ENCODE results near the gene SLC30A3. TPM values are rescaled to one million over a fixed set of nuclear protein-coding genes. Genes with fewer than 3 reads are reported as not detected.
"Not testable (repeated sequence)": the region's sequence is repeated elsewhere in the genome, so short reads cannot be mapped to it uniquely, and the experiment has no call there.

The SLC30A3 gene
- total RNA-seq, 1 donor from 2014 or later = 1.7 TPM

GRCh38 chr2:27280826-27281225, 18.0 kb upstream of the SLC30A3 start:
- H3K27me3 Mint-ChIP-seq (ENCODE audit: low read depth) = peaks cover 24% of the 10 kb centered on the region
- intact Hi-C loops (cut with micrococcal nuclease) = loop anchor here (1.0 to 5.0 kb wide), 5 partner anchors 17 to 319 kb away; no protein-coding TSS in a partner anchor
- peaks cover 17% of the 10 kb centered on the region for H3K4me1 Mint-ChIP-seq (ENCODE audit: low read depth)
- DNase-seq (ENCODE audit: low spot score) = no peak
- H3K9me3 Mint-ChIP-seq = no peaks in the 10 kb centered on the region
- no peak overlapping the region for H3K4me3 Mint-ChIP-seq (ENCODE audit: low read depth)
- no peak overlapping the region for H3K27ac Mint-ChIP-seq
- no peaks in the 10 kb centered on the region for H3K36me3 Mint-ChIP-seq (ENCODE audit: low read depth)

- no peak for DNase-seq (ENCODE audit: low spot score)
- peaks cover 17% of the 10 kb centered on the region for H3K4me1 Mint-ChIP-seq (ENCODE audit: low read depth)
- no peak overlapping the region for H3K27ac Mint-ChIP-seq
- H3K9me3 Mint-ChIP-seq = no peaks in the 10 kb centered on the region
- intact Hi-C loops (cut with micrococcal nuclease) = no loop called here
- peaks cover 18% of the 10 kb centered on the region for H3K27me3 Mint-ChIP-seq (ENCODE audit: low read depth)
- H3K4me3 Mint-ChIP-seq (ENCODE audit: low read depth) = no peak overlapping the region
- no peaks in the 10 kb centered on the region for H3K36me3 Mint-ChIP-seq (ENCODE audit: low read depth)
Observed at GRCh38 chr2:27278010-27278409, 15.2 kb upstream of the SLC30A3 start.

- Mint-ChIP-seq H3K4me1 (ENCODE audit: low read depth) (peaks cover 13% of the 10 kb centered on the region), H3K36me3 (ENCODE audit: low read depth) (no peaks in the 10 kb centered on the region), H3K27me3 (ENCODE audit: low read depth) (peaks cover 17% of the 10 kb centered on the region), H3K4me3 (ENCODE audit: low read depth) (no peak within 1 kb of the TSS), H3K27ac (no peak within 1 kb of the TSS), H3K9me3 (no peaks in the 10 kb centered on the region)
- intact Hi-C loops (cut with micrococcal nuclease) = no loop called here
- no peak for DNase-seq (ENCODE audit: low spot score)
Observed at GRCh38 chr2:27275211-27276150, 12.6 kb upstream of the SLC30A3 start, which contains the start of gene DNAJC5G. DNAJC5G (plus strand) TSS chr2:27275433; CDS start chr2:27276729, 1,296 bp downstream.

GRCh38 chr2:27272537-27273522, 10.0 kb upstream of the SLC30A3 start:
- H3K9me3 Mint-ChIP-seq; intact Hi-C loops (cut with micrococcal nuclease); H3K4me1 Mint-ChIP-seq (ENCODE audit: low read depth); DNase-seq (ENCODE audit: low spot score); H3K4me3 Mint-ChIP-seq (ENCODE audit: low read depth); H3K36me3 Mint-ChIP-seq (ENCODE audit: low read depth); H3K27ac Mint-ChIP-seq: not testable (repeated sequence)
- peaks cover 28% of the 10 kb centered on the region for H3K27me3 Mint-ChIP-seq (ENCODE audit: low read depth)

GRCh38 chr2:27271631-27272340, 8.9 kb upstream of the SLC30A3 start:
- intact Hi-C loops (cut with micrococcal nuclease) = no loop called here
- Mint-ChIP-seq H3K4me1 (ENCODE audit: low read depth) (peaks cover 2% of the 10 kb centered on the region), H3K36me3 (ENCODE audit: low read depth) (no peaks in the 10 kb centered on the region), H3K9me3 (no peaks in the 10 kb centered on the region), H3K27ac (no peak overlapping the region), H3K27me3 (ENCODE audit: low read depth) (peaks cover 24% of the 10 kb centered on the region), H3K4me3 (ENCODE audit: low read depth) (no peak overlapping the region)
- DNase-seq (ENCODE audit: low spot score) = no peak

GRCh38 chr2:27270670-27271069, 7.8 kb upstream of the SLC30A3 start:
- no peaks in the 10 kb centered on the region for H3K36me3 Mint-ChIP-seq (ENCODE audit: low read depth)
- H3K9me3 Mint-ChIP-seq = no peaks in the 10 kb centered on the region
- intact Hi-C loops (cut with micrococcal nuclease) = no loop called here
- H3K27ac Mint-ChIP-seq = no peak overlapping the region
- peaks cover 24% of the 10 kb centered on the region for H3K27me3 Mint-ChIP-seq (ENCODE audit: low read depth)
- H3K4me3 Mint-ChIP-seq (ENCODE audit: low read depth) = no peak overlapping the region
- H3K4me1 Mint-ChIP-seq (ENCODE audit: low read depth) = no peaks in the 10 kb centered on the region
- DNase-seq (ENCODE audit: low spot score) = no peak

GRCh38 chr2:27270131-27270530, 7.3 kb upstream of the SLC30A3 start:
- Mint-ChIP-seq H3K9me3 (no peaks in the 10 kb centered on the region), H3K27me3 (ENCODE audit: low read depth) (peaks cover 24% of the 10 kb centered on the region), H3K36me3 (ENCODE audit: low read depth) (no peaks in the 10 kb centered on the region), H3K4me1 (ENCODE audit: low read depth) (no peaks in the 10 kb centered on the region), H3K4me3 (ENCODE audit: low read depth) (no peak overlapping the region), H3K27ac (no peak overlapping the region)
- DNase-seq (ENCODE audit: low spot score) = no peak
- intact Hi-C loops (cut with micrococcal nuclease) = no loop called here

GRCh38 chr2:27268296-27268695, 5.4 kb upstream of the SLC30A3 start:
- H3K4me1 Mint-ChIP-seq (ENCODE audit: low read depth); H3K9me3 Mint-ChIP-seq; H3K27ac Mint-ChIP-seq; intact Hi-C loops (cut with micrococcal nuclease); DNase-seq (ENCODE audit: low spot score); H3K36me3 Mint-ChIP-seq (ENCODE audit: low read depth); H3K4me3 Mint-ChIP-seq (ENCODE audit: low read depth): not testable (repeated sequence)
- peaks cover 32% of the 10 kb centered on the region for H3K27me3 Mint-ChIP-seq (ENCODE audit: low read depth)

- H3K27ac Mint-ChIP-seq = no peak overlapping the region
- DNase-seq (ENCODE audit: low spot score) = no peak
- peaks cover 42% of the 10 kb centered on the region for H3K27me3 Mint-ChIP-seq (ENCODE audit: low read depth)
- H3K9me3 Mint-ChIP-seq = no peaks in the 10 kb centered on the region
- peaks cover 18% of the 10 kb centered on the region for H3K4me1 Mint-ChIP-seq (ENCODE audit: low read depth)
- intact Hi-C loops (cut with micrococcal nuclease) = no loop called here
- H3K4me3 Mint-ChIP-seq (ENCODE audit: low read depth) = peak overlapping the region; percentile 37
- H3K36me3 Mint-ChIP-seq (ENCODE audit: low read depth) = no peaks in the 10 kb centered on the region
Observed at GRCh38 chr2:27265536-27265870, 2.7 kb upstream of the SLC30A3 start.

- intact Hi-C loops (cut with micrococcal nuclease) = loop anchor here (1.0 to 5.0 kb wide), 2 partner anchors 15 to 37 kb away; no protein-coding TSS in a partner anchor
- Mint-ChIP-seq H3K27me3 (ENCODE audit: low read depth) (peaks cover 42% of the 10 kb centered on the region), H3K4me1 (ENCODE audit: low read depth) (peaks cover 18% of the 10 kb centered on the region), H3K4me3 (ENCODE audit: low read depth) (peak overlapping the region; percentile 60), H3K9me3 (no peaks in the 10 kb centered on the region), H3K27ac (no peak overlapping the region), H3K36me3 (ENCODE audit: low read depth) (no peaks in the 10 kb centered on the region)
- peak; percentile 24 for DNase-seq (ENCODE audit: low spot score)
Observed at GRCh38 chr2:27264753-27265535, 2.1 kb upstream of the SLC30A3 start.

- Mint-ChIP-seq H3K4me3 (ENCODE audit: low read depth) (peak overlapping the region; percentile 84), H3K27ac (no peak overlapping the region)
- intact Hi-C loops (cut with micrococcal nuclease) = loop anchor here (1.0 to 5.0 kb wide), 2 partner anchors 16 to 38 kb away; no protein-coding TSS in a partner anchor
Observed at GRCh38 chr2:27264253-27264752, 1.5 kb upstream of the SLC30A3 start.

More at GRCh38 chr2:27264253-27264752, 1.5 kb upstream of the SLC30A3 start:
- H3K9me3 Mint-ChIP-seq = no peaks in the 10 kb centered on the region
- H3K36me3 Mint-ChIP-seq (ENCODE audit: low read depth) = no peaks in the 10 kb centered on the region
- peaks cover 40% of the 10 kb centered on the region for H3K27me3 Mint-ChIP-seq (ENCODE audit: low read depth)
- no peak for DNase-seq (ENCODE audit: low spot score)
- H3K4me1 Mint-ChIP-seq (ENCODE audit: low read depth) = peaks cover 18% of the 10 kb centered on the region

Data from activated T-helper 2 cell treated with anti-CD3 and anti-CD28 coated beads, Interferon-gamma antibody, Interleukin-2, Interleukin-4, amounts not matched to agents 10 μg/mL and 5 μg/mL and 100 μg/mL, durations not matched to agents 14 hours and 24 hours and 36 hours (primary cell).